SHP77 (cell line): ENCODE data around the gene FAM210B.
"Not testable (repeated sequence)": the region's sequence is repeated elsewhere in the genome, so short reads cannot be mapped to it uniquely, and the experiment has no call there.

Source experiments
- DNase-seq, 2 experiments: peaks; one replicate each; lab custom pipeline; 2025; lab: John Stamatoyannopoulos, UW

The FAM210B gene

GRCh38 chr20:56392881-56393482 lies 34.2 kb downstream of the FAM210B start:
- DNase-seq: peak in 1 of 2 experiments; percentile 21

GRCh38 chr20:56393653-56394052 lies 34.9 kb downstream of the FAM210B start:
- no peak for DNase-seq

GRCh38 chr20:56395166-56395565 lies 36.4 kb downstream of the FAM210B start:
- no peak for DNase-seq

GRCh38 chr20:56400001-56400640 lies 41.3 kb downstream of the FAM210B start:
- peak; percentile 39 to 63 for DNase-seq

GRCh38 chr20:56403465-56403864 lies 44.7 kb downstream of the FAM210B start:
- DNase-seq: no peak

- not testable (repeated sequence) for DNase-seq
Measured at GRCh38 chr20:56405356-56405755, 46.6 kb downstream of the FAM210B start.

- no peak for DNase-seq
Measured at GRCh38 chr20:56406910-56407309, 48.1 kb downstream of the FAM210B start.

GRCh38 chr20:56409521-56409920 lies 50.7 kb downstream of the FAM210B start:
- DNase-seq: no peak

GRCh38 chr20:56409956-56410355 lies 51.2 kb downstream of the FAM210B start:
- no peak for DNase-seq

- DNase-seq: not testable (repeated sequence)
Measured at GRCh38 chr20:56411287-56411686, 52.5 kb downstream of the FAM210B start.

GRCh38 chr20:56411759-56412472 lies 53.1 kb downstream of the FAM210B start, which contains the start of gene CASS4:
Gene CASS4, plus strand, starts transcription at chr20:56412260. Its CDS starts 199 bp downstream, at chr20:56412459.
- DNase-seq: no peak

GRCh38 chr20:56412473-56412790 lies 53.7 kb downstream of the FAM210B start:
- no peak for DNase-seq

GRCh38 chr20:56412949-56413348 lies 54.2 kb downstream of the FAM210B start:
- DNase-seq: no peak

- DNase-seq: no peak
Measured at GRCh38 chr20:56414842-56415765, 56.3 kb downstream of the FAM210B start.

GRCh38 chr20:56417402-56417801 lies 58.6 kb downstream of the FAM210B start:
- DNase-seq: no peak

GRCh38 chr20:56417911-56418310 lies 59.1 kb downstream of the FAM210B start:
- DNase-seq: no peak
